Astrocyte of the hippocampus (primary cell): ENCODE data around the gene HOXB2.

ENCODE experiments used
- DNase-seq: peaks from one replicate; pipeline ENCODE4 v3.0.0; 2011; ENCODE audit warnings: low read depth, low spot score

HOXB2 gene

DNA sequence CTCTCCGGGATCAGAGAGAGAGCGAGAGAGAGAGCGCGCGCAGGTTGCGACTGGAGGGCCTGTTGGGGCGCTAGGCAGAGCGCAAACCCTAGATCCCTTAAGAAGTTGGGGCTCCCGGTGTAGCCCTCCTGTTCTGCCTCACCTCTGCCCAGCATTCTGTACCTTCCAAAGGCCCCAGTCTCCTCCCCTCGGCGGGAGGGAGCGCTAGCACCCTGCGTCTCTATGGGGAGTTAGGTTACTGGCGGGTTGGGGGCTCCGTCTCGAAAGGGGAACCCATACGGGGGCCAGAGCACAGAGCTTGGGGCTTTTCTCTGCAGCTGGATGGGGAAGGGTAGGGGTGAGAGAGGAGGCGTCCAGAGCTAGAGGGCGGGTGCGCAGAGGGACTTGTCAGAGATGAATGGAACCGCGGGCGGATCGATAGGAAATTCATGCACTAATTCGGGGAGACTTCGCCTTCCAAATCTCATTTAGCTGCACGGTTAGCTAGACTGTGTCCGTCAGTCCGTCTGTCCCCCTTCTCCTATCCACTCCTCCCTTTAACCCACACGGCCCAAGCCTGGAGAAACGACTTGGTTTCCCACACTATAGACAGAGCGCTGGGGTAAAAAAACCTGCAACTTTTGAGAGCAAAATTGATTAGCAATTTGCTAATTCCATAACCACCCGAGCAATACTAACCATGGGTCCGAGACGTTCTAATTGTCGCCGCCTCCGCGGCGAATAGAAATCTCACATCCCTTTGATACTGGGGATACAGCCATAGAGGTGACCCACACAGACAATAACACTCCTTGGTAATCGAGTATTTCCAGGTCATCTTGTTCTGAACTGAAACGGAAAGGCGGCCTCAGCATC, 33.9 kb upstream of the HOXB2 start:
- peak; percentile 31 for DNase-seq

DNA sequence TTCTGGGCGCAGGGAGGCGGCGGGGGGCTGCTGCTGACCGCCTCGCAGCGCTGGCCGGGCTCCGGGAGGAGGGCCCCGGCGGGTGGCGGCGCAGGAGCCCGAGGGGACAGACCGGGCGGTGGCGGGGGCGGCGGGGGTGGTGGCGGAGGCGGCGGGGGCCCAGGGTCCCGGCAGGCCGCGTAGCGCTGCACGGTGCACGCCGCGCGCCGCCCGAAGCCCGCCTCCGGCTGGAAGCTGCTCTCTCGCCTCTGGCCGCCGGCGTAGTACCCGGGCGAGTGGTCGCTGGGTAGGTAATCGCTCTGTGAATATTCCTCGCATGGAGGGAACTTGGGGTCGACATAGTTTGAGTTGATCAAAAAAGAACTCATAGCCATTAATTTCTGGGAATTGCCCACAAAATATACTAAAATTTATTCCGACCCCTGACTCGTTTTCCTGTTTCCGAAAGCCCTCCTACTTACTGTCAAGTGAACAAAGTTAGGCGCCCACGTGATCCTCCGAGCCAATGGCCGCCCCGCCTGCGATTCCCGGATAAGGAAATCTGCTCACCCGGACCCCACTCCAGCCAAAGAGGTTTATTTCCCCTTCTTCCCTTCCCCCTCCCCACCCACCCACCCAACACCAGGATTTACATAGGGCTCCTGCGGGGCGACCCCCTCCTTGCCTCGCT, 33.2 kb upstream of the HOXB2 start, which contains the start of gene HOXB4:
TSS of gene HOXB4 (minus strand) at position 405 of the 670 bp plus-strand sequence. CDS start at position 374, 31 bp downstream.
- peak; percentile 79 for DNase-seq

DNA sequence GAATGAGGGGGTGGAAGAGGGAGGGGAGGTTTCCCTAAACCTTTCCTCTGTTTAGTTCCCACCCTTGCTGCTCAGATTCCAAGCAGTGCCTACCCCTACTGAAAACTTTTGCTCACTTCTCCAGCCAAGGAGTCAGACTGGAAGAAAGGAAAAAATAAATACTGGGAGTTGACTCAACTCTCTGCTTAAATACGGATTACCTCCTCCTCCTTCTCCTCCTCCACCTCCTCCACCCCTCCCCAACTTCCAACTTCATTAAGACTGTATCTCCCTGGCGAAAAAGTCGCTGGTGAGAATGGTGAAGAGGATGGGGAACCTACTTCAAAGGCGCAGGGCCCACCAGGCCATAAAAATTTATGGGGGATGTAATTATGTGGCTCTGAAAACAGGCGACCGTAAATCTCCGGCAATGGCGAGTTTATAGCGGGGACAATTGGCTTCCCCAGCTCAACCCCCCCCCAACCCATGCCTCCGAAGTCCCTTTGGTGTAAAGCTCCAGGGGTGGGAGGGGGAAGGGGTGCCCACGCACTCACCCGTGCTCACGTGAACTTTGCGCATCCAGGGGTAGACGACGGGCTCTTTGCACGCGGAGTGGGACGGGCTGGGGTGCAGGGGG, 32.5 kb upstream of the HOXB2 start:
- DNase-seq, result peak; percentile 27

DNA sequence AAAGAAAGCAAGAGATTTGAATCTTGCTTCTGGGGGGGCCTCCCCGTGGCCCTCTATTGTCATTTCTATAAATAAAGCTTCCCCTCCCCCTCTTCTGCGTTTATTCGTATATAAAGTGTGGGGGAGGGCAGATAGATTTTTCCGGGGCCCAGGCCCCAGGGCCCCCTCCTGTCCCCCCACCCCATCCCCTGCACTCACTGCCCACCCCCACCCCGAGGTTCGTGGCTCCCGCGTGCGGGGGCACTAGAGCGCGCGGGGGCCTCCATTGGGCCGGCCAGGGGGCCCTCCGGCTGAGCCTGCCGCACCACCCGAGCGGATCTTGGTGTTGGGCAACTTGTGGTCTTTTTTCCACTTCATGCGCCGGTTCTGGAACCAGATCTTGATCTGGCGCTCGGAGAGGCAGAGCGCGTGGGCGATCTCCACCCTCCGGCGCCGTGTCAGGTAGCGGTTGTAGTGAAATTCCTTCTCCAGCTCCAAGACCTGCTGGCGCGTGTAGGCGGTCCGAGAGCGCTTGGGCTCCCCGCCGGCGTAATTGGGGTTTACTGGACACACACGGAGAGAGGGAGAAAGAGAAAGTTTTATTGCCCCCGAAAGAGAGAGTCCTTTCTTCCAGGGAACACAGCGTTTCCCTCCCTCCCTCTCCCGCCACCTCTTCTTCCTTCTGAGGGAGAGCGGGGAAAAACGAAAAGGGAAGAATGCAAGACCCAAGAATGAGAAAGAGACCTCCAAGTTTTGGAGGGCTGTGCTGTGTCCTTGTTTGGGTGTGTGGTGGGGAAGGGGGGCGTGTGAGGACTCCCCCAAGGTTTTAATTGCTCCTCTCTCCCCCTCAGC, 31.8 kb upstream of the HOXB2 start:
- peak; percentile 67 for DNase-seq

DNA sequence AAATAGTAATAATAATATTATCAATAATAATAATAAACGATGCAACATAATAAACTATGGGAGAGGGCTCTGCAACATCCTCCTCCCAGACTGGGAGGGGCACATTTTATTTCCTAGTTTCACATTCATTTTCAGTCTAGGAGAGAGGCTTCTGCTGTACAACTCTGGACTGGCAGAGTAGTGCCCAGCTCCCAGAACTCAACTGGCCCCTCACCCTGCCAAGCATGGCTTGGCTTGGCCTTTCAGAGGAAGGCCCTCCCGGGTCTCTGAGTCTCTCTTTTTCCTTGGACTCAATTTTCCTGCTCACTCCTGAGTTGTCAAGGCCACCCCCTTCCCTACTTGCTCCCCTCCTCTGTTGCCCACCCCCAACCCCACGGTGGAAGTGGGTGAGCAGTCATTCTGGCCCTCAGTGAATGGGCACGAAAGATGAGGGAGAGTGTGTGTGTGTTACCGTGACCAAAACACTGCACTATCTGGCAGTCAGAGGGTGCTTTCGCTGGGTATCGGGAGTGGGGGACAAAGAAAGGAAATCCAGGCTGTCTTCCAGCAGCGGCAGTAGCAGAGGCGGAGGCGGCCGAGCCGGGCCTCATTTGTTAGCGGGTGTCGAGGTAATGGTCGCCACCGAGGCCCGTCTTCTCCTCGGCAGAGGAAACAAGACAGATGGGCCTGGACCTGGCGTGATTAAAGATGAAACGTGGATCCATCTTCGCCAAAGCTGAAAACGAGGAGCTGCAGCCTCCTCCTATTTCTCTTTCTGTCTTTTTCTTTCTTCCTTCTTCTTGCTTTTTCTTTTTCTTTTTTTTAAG, 31.0 kb upstream of the HOXB2 start:
- DNase-seq, result peak; percentile 31

DNA sequence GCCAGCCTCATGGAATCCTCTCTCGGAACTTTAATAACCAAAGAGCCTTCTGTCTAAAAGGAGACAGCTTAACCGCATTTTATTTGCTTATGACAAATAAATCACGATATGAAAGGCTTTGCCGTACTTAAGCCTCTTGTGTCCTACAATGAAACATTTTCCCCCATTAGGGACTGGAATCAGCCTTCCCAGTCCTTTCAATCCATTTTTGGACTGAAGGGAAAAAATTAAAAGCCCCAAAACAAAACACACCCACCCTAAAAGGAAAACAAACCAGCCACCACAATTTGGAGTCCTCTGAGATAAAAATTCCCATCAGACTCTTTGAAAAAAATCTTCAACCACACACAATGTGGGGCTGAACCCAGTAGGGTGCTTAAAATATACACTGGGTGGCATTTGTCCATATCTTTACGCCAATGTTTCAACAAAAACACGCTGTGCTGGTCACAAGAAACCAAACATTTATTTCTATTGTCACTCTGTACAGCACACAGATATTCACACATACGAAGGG, 30.2 kb upstream of the HOXB2 start:
- peak; percentile 46 for DNase-seq

DNA sequence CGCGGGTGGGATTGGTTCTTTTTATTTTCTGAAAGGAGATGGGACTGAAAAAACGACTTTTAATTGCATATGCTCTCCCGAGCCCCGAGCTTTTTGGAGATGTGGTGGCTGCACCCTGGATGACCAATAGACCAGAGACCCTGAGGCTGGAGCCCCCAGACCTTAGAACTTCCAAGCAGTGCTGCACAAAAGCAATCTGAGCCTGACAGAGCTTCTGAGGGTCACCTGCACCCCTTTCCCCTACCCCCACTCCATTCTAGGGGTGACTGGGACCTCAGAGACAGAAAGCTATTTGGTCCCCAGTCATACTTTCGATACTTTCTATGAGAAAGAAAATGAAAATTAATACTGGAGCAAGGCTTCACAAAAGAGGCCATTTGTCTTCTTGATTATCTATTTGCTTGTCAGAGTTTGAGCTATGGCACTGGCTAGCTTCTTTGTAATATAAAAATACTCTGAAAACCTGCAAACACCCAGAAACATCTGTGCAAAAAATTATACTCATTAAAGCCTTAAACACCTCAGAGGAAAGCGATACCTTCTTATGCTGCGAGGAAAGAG, 29.7 kb upstream of the HOXB2 start:
- DNase-seq, result no peak

DNA sequence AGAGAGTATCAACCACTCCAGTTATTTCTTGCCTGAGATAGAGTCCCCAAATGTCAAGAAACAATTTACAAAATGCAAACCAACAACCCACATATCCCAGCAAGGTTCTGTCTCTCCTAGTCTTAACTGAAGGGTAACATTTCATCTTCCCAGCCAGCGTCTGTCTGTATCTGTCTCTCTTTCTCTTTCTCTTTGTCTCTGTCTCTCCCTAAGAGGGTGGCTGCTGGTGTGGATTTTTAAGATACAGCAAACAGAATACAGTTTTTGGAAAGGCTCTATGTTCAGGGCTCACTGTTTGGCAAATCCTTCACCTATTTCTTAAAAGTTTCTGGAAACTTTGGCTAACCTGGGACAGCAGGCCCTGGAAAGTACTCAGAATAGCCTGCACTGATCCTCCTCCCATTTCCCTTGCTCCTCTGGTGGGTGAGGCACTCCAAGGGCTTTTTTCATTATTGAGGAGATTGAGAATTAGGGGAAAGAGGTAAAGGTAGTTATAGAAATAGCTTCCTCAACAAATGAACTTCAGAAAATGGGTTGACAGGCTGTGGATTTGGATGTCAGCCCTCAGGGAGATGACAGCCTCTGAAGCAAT, 27.0 kb upstream of the HOXB2 start:
- DNase-seq, result no peak

DNA sequence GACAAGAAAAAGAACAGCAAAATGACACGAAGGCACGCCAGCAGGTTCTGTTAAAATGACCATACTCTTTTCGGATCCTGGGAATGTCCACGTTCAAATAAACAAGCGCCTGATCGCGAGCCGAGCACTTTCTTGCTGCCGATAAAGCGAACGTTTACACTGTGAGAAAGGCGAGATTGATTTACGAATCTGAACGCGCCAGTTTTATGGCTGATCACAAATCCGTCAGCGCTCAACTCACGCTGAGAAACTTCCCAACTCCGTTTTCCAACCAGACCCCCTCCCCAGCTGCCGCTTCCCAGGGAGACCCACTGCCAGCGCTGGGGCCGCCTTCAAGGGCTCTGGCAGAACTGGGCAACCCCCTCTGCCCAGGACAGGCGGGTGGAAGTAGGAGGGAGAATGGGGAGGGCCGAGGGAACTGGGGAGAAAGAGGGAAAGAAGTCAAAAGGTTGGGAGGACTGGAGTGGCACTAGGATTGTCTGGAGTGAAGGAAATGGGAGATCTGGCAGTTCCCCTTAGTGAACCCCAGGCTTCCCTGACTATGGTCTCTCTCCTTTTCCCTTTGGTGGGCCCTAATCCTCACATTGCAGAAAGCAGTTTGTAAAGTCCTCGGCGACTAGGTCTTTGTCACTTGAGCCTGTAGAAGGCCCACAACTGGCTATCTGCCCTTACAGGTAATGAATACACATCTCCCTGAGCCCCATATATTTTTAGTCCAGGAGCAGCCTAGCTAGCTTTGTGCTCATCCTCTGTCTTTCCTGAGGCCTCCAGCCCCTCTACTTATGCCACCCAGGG, 26.3 kb upstream of the HOXB2 start:
- DNase-seq, result no peak

DNA sequence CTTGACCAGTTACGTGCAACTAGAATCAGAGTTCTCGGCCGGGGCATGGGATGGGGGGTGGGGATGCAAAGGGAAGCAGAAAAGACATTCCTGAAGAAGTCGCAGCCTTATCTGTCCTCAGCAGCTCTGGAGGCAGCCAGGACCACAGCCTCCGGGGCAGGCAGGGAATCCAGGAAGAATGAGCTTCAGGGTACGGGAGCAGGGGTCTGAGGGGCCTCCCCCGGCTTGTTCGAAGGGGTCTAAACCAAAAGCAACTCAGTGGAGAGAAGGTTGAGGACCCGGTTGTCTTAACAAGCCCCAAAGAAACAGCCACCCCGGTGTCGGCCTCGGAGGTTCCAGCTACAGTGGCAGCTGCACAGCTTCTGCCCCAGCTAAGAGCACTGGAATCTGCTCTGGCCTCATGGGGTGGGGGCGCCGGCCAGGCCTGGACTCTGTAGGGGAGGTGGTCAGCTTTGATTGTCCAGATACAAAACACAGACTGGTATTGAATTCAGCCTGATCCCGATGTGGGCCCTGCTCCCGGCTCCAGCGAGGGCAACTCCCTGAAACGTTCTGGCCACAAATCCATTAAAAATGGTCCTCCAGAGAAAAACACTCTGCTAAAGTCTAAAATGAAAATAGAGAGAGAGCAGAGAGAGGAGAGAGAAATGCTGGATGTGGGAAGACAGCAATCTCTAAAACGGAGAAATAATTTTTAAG, 25.6 kb upstream of the HOXB2 start:
- no peak for DNase-seq

DNA sequence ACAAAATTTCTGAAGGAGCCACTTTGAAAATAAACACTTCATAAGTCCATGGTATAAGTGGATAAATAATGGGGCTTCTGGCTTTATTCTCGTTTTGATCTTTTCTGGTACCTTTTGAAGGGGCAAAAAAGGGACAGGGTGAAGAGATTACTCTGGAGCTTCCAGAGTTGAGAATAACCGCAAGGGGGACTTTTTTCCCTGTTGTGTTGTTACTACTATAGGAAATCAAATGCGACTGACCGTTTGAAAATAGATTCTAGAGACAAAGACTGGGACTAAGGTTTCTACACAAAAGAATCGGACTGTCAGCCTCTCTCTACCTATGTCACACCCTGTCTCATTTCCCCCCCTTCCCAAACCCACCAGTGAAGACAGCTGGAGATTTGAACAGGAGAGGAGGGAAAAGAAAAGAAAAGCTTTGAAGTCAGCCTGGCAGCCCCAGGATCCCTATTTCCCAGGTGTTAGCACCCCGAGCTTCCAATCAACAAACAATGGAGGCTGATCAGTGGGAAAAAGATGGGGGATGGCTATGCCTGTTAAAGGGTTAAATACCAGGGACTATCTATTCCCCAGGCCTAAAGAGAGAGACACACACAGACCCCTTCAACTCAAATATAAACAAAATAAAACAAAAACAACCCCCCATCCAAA, 24.9 kb upstream of the HOXB2 start:
- no peak for DNase-seq

DNA sequence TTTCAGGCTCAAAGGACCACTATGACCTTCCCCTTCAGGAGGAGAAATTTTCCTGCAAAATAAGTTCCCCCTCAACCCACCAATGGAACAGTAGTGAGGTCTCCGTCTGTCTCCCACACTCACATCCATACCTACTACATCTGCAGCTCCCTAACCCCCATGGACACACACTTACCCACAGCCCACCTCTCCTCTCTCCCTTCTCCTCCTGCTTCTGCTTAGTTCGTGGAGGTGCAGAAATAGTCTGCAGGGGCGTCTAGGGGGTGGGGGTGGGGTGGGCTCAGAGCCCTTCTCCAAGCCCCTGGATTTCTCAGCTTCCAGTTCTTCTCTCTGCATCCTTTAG, 24.3 kb upstream of the HOXB2 start:
- no peak for DNase-seq

DNA sequence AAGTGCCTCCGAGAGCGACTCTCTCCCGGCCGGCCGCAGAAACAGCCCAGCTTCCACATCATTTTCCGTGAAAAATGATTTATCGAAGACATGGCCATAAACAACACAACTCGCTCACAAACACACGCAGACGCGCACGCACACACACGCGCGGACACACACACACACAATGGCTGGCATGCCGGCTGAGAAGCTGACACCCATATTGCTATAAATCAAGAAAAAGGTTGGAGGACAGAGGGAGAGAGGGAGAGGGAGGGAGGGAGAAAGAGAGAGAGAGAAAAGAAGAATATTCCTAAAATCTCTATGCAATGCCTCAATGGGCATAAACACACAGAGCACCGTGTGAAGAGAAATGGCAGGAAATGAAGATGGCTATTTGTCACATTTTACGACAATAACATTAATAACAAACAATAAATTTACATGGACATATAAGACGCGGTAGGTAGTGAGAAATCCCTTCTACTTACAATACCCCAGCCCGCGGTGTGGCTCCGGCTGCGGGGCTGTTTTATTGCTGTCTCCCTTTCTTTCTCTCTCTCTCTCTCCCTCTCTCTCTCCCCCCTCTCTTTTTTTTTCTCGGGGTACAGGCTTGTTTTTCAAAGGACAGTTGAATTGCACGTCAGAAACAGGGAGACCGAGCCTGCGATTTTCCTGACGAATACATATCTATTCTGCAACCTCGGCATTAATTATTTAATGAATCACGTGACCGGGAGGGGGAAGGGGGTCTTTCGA, 23.8 kb upstream of the HOXB2 start:
- DNase-seq, result no peak

DNA sequence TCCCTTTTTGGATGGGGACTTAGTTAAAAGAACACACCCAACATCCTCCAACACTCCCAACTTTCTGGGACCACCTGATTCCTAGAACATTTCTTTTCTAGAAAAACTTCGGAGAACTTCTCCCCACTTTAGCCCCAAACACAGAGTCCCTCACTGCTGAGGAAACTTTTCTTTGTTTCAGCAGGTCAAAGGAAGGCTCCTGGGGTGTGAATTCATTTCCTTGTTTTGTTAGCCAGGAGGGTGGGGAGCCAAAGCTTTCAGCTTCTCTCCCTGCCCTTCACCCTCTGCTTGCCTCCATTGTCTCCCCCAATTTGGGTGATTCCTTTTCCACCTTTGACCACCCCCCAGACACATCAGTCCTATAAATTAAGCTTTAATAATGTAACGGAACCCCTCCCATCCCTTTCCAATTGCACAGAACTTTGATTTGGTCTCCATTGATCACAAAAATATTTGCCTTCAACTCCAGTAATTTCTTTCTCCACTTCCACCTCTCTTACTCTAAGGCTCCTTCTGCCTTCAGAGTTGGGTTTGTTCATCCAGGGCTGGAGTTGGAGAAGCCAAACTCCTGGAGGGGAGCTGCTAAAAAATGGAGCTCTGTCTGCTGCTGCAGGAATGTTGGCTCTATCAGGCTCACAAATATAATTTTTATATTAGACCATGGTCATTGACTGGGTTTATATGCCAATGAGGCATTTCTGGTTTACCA, 22.9 kb upstream of the HOXB2 start:
- DNase-seq, result no peak

DNA sequence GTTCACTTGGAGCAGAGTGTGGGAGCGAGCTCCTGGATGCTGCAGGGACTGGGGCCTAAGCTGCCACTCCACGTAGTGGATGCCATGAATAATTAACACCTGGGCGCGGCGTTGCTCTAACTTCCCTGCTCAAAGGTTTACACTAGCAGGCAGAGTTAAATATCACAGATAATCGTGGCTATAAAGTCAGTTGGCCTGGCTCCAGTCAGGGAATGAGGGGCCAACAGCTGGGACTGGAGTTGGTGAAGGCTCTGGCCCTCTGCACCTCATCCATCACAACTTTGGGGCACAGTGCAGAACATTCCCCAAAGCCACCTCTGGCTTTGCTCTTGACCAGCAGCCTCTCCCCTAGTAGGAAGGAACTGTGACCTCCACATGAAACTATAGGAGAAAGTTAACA, 22.3 kb upstream of the HOXB2 start:
- no peak for DNase-seq

DNA sequence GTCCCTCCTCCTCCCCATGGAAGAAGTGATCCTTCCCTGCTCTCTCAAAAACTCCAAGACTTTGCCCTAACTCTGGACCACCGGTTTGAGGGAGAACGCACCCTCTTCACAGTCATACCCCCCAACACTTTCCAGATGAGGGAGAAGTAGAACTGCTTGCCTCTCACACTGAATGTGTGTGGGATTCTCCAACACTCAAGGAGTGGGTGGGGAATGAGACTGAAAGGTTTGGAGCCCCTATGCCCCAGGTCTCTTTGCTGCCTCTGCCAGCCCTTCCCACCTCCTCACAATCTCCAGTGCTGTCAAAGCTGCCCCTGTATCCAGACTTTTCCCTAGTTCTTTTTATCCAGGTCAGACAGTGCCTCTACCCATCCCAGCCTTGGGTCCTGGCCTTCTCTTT, 21.8 kb upstream of the HOXB2 start:
- DNase-seq, result no peak
